Astrocyte (in vitro differentiated cells and primary cell): Measurements from ENCODE around the gene GTPBP6.

Source experiments
- CTCF ChIP-seq: IDR thresholded peaks from 2 replicates; pipeline ENCODE4 v1.5.1; 2011; ENCODE audit warnings: low read depth, mild to moderate bottlenecking, inconsistent platforms, low read length, moderate library complexity; ENCODE audit not compliant: insufficient read depth
- EZH2 ChIP-seq: IDR thresholded peaks from 2 replicates; pipeline ENCODE4 v1.6.1; 2012; ENCODE audit warnings: mild to moderate bottlenecking, low read length, inconsistent platforms; ENCODE audit not compliant: insufficient read depth

GRCh38 chrX:267771-268261 is 50.8 kb downstream of the GTPBP6 start:
- TF ChIP-seq CTCF = no peak
- TF ChIP-seq EZH2 = no peak
